Hepatic stellate cell (primary cell): ENCODE data around the gene ASF1B.
"Not testable (repeated sequence)": the region's sequence is repeated elsewhere in the genome, so short reads cannot be mapped to it uniquely, and the experiment has no call there.

Experiments used
- DNase-seq: peaks from one replicate; pipeline ENCODE4 v3.0.0; 2011; ENCODE audit warnings: low spot score

The ASF1B gene

DNA sequence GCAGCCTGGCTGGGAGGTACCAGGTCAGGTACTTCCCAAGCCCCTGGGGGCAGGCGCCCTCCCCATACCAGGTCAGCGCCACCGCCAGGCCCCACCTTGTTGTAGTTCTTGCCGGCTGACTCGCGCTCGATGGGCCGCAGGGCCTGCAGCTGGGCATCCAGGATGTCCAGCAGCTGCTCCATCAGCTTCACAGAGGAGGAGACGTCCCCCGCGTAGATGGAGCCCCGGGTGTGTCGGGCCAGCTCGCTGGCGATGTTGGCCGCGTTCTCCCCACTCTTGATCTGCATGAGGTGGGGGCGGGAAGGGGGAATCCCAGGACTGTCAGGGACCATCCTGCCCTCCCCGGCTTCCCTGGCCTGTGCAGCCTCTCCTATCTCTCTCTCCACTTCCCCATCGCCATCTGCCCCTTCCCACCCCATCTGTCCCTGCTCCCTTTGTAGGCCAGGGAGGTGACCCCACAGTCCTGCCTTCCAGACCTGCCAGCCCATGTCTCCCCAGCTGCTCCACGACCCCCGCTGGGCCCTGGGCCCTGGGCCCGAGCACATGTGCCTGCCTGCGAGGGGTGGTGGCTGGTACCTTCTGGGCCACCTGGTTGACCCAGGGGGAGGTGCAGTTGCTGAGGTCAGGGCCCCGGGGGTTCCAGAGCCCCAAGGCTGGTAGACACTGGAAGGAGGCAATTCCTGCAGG lies 23.8 kb upstream of the ASF1B start:
- no peak for DNase-seq

DNA sequence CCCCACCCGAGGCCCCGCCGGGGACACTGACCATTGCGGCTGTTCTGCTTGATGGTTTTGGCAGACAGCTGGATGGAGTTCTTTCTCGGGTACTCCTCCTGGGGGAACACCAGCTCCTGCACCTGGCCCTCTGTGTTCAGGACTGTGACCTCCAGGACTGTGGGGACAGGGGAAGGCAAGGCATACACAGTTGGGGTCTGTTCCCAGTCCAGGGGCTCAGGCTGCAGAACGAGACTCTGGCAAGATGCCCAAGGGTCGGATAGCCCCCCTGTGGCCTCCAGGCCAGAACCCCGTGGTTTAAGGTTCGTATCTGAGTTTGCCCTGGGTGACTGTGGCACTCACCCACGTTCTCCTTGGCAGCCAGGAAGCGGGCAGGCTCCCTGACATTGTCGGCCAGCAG lies 22.7 kb upstream of the ASF1B start:
- DNase-seq, result no peak

DNA sequence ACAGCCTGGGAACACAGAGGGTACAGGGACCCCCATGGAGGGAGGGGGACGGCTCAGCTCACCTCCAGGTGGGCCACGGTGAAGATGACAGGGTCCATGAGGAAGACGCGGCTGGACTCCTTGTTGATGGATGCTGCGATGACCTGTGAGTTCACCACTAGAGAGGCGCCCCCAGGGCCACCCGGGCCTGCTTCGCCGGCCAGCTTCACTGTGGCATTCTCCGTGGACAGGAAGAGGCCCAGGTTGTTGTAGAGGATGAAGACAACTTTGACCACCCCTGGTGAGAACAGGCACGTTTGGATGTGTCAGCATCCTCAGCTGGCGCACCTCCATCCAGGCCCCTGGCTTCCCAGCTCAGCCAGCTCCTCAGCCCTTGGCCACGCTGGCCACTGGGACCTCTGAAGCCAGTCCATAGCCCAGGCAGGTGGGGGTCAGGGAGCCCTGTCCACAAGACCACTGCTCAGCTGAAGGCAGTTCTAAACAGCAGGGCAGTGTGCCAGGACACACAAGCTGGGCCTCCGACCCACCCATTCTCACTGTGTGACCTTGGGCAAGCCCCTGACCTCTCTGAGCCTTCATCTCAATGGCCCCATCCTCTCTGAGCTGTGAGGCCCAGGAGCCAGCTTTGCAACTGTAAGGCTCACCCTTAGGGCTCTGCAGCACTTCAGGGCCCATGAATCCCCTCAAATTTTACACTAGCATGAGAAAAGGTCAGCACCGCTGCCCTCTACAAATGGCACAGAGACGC lies 22.1 kb upstream of the ASF1B start:
- DNase-seq, result no peak

DNA sequence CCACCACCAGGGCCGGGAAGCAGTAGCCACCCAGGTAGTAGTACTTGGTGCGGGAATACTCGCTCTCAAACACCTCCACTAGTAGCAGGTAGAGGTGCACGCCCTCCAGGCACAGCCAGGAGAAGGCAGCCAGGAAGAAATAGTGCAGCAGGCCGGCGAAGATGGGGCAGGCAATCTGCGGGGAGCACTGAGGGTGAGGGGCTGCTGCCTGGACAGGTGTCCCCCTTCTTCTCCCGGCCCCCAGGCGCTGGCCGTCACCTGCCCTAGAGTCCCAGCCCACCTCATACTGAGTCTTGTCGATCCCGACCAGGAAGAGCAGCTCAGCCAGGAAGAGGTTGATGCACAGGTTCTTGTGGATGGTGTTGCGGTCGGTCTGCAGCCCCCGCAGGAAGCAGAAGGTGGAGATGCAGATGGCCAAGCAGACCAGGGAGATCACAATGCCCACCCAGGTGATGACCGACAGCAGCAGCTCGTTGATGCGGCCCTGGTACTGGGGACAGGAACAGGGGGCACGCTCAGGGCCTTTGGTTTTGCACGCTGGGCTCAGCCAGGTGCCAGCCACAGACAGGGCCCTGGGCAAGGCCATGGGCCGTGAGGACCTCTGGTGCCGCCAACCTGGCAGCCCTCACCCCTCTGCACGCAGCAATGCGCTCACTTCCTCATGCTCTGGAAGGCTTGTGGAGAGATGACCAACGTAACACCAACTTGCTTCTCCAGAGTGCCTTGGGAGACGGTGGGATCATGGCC lies 20.8 kb upstream of the ASF1B start:
- DNase-seq, result no peak

DNA sequence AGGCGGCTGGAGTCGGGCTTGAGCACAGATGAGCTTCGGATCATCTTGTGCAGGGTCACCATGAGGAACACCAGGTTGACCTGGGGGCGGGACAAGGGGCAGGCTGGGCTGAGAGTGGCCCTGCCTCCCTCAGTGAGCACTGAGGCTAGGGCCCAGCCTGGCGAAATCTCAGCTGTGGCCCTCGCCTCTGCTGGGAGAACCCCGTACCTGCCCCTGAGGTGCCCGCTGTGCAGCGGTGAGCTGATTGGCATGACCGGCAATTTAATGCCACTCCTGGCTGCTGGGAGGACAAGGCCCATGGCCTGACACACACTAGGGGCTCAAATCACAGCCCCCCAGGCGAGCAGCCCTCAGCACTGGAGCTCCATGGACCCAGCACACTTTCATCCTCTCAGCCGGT lies 19.7 kb upstream of the ASF1B start:
- no peak for DNase-seq

DNA sequence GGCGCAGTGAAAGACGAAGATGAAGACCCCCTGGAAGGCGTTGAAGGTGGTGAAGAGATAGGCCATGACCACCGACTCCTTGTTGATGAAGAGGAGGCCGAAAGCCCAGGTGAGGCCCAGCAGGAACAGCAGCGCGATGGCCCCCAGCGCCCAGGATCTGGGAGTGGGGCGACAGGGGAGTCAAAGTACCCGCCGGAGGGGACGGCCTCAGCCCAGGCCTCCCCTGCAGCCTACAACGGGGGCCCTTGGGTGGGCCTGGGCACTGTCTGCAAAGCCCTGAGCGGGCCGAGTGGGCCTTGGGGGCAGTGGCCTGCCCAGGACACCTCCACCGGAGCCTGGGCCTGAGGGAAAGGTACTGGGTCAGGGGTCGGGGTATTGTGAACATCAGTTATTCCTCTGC lies 19.0 kb upstream of the ASF1B start:
- no peak for DNase-seq

DNA sequence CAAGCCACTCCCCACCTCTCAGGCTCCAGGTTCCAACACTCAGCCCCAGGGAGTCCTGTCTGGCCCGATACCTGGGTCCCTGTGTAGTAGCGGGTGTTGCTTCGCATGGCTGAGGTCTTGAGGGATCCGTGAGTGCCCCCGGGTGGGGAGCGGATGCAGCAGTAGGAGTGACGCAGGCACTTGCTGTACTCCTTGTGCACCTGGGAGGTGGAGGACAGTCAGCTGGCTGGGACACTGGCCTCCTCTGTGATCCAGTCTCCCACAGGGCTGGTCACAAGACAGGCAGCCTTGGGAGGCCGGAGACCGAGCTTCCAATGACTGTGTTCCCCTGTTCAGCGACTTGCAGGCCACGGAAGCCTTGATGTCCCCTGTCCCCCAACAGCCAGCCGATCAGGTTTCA lies 16.3 kb upstream of the ASF1B start:
- DNase-seq, result no peak

DNA sequence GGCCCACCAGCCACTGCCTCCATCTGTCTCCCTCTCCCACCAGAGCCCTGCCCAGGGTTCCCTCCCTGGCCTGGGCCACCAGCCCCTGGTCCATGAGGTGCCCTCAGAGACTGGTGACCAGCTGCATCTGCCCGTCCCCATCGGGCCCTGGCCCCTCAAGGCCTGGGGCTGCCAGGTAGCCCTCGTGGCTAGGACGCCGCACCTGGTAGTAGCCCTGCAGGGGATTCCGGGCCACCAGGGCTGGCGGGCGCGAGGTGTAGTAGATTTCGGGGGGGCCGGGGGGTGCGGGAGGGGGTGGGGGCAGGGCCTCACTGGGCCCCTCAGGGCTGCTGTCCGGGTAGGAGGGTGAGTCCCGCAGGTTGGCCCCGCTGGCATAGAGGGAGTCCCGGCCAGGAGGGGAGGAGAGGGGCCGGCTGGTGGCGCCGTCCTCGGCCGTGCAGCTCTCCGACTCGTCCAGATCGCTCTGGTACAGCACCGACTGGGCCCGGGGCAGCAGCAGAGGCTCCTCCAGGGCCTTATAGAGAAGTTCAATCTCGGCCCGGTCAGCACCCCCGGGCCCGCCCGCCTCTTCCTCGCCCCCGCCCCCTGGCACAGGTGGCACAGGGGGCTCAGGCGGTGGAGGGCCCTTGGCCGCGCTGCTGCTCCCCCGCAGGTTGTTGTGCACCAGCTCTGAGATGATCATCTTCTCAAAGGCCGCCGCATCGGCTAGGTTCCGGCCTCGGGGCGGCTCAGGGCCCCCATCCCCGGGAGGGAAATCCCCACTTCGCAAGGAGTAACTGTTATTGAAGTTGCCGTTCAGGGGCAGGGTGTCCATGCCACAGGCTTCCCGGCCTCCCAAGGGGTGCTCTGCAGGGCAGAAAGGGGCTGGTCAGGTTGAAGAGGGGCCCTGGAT lies 14.6 kb upstream of the ASF1B start:
- no peak for DNase-seq

DNA sequence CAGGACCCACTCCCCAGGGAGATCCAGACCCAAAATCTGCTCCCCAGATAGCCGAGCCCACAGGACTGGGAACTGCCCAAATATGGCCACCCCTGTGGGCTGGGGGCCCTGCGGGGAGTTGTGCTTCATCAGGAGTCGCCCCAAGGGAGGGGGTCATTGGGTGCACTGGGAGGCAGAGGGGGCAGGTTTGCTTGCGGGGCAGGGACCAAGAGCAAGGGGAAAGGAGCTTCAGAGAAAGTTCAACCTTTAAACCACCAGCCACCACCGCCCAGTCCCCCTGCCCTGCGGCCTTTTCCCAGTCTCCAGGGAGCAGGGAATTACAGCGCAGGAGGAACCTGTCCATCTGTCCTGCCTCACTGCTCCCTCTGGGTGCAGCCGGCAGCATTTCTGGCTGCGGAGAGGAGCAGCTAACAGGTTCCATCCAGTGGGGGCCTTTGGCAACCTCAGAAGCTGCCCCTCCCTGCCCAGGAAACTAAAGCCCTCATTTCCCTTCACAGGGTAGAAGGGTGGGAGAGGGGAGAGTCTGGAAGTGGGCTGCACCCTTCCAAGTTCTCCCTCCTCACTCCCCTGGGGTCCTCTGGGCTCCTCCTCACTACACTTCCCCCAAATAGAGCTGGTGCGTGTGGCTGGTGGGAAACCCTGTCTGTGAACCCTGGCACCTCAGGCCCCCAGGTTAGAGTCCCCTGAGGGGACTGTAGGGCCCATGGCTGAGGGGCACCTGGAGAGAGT lies 13.8 kb upstream of the ASF1B start:
- no peak for DNase-seq

DNA sequence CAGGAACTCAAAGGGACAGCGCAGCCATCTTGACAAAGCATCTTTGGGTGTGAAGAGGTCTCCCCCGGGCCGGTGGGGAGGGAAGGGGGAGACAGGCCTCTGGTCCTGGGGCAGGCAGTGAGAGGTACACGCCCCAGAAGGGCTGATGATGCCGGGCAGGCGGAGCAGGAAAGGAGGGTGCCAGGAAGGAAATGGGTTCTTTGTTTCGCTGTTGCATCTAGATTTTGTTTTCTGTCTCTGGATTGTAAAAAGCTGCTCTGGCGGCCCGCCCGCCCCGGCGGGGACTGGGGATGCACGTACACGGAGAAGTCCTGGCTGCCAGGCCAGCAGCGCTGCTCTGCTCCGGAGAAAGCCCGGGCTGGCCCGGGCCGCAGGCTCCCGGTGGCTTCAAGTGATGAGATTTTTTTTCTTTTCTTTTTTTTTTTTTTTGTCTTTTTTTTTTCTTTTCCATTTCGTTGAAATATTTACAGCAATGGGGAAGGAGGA lies 13.2 kb upstream of the ASF1B start:
- peak; percentile 61 for DNase-seq

DNA sequence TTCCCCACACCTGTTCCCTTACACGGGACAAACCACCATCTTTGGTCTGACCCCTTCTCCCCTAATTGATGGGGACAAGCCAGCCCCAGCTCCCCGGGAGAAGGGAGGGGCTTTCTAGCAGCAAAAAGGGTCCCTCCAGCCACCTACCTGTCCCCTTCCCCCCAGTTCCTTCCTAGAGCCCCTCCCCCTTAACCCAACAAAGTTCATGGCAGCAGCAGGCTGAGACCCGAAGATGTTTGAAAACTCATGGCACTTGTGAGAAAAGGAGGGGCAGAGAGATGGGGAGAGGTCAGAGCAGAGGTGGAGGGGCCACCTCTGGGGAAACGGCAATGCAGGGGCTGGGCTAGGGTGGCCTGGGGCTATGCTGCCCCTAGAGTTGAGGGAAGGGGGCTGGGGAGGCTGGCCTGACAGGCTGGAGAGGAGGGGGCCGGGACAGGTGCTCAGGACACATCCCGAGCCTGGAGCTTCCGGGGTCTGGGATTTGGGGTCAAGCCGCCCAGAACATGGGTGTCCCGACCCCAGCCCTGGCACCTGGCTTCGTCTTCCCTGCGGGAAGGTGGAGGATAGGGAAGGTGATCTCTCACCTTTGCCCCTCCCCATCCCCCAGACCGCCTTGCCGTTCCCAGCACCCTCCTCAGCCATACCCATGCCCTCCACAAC lies 12.5 kb upstream of the ASF1B start:
- no peak for DNase-seq

DNA sequence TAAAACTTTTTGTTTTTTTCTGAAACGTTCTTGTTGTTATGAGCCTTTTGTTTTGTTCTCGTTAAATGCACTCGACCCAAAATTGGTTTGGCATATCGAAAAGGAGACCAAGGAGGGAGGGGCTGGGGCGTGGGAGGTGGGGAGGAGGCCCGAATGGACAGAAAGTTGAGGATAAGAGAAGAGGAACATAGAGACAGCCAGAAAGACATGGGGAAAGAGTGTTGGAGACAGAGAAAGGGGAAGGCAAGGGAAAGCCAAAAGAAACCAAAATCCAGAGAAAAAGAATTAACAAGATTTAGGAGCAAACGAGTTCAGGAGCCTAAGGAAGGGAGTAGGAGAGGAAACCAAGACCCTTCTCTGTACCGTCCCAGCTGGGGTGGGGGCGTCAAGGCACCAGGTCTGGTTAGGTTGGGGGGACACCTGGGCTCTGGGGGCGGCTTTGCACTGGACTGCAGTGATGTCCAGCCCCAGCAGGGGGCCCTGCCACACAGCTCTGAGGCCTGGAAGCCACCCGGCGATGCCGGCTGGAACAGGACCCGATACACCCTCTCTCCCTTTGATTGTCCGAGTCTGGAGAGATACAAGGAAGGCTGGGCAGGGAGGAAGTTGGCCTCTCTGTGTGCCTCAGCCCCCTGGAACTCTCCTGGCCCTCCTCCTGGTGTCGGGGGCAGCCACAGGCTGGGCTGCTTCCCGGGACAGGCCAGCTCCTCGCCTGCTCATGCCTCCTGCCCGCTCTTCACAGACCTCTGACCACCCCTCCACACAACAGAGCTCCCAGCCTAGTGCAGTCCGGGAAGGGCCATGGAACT lies 11.6 kb upstream of the ASF1B start:
- DNase-seq, result peak; percentile 92

DNA sequence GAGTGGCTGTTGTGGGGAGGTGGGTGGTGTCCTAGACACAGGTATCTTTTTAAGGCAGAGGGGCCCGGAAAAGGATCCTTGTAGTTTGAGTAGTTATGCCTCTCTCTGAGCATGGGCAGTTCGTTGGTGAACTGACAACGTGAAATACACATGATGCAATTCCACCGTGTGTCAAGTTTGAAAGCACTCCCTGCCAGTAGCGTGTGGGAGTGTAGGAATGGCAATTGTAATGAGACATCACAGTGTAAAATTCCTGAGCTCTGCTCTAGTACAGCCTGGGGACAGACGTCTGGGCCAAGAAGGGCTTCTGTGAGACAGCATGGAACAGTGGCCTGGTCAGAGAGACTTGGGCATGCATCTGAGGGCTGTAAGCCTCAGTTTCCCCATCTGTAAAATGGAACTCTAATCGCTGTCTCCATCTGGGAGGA lies 10.4 kb upstream of the ASF1B start:
- peak; percentile 78 for DNase-seq

DNA sequence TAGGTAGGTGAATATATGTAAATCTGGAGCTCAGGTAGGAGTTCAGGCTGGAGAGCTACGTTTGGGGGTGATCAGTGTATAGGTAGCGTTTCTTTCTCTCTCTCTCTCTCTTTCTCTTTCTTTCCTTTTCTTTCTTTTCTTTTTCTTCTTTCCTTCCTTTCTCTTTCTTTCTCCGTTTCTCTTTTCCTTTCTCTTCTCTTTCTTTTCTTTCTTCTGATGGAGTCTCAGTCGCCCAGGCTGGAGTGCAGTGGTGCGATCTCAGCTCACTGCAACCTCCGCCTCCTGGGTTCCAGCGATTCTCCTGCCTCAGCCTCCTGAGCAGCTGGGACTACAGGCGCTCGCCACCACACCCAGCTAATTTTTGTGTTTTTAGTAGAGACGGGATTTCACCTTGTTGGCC lies 9.8 kb upstream of the ASF1B start:
- not testable (repeated sequence) for DNase-seq

DNA sequence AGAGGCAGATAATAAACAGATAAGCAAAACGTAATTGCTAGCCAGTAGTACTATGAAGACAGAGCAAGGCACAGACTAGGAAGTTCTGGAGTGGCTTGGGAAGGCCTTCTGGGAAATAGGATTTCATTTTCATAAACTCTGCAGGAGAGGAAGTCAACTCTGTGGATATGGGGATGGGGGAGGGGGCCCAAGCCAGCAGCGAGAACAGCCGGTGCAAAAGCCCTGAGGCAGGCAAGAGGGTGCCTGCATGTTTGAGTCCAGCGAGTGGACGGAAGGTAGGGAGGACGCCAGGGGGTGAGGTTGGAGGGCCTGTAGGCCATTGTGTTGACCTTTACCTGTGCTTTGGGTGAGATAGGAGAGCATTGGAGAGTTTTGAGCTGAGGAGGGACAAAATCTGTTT lies 9.0 kb upstream of the ASF1B start:
- no peak for DNase-seq

DNA sequence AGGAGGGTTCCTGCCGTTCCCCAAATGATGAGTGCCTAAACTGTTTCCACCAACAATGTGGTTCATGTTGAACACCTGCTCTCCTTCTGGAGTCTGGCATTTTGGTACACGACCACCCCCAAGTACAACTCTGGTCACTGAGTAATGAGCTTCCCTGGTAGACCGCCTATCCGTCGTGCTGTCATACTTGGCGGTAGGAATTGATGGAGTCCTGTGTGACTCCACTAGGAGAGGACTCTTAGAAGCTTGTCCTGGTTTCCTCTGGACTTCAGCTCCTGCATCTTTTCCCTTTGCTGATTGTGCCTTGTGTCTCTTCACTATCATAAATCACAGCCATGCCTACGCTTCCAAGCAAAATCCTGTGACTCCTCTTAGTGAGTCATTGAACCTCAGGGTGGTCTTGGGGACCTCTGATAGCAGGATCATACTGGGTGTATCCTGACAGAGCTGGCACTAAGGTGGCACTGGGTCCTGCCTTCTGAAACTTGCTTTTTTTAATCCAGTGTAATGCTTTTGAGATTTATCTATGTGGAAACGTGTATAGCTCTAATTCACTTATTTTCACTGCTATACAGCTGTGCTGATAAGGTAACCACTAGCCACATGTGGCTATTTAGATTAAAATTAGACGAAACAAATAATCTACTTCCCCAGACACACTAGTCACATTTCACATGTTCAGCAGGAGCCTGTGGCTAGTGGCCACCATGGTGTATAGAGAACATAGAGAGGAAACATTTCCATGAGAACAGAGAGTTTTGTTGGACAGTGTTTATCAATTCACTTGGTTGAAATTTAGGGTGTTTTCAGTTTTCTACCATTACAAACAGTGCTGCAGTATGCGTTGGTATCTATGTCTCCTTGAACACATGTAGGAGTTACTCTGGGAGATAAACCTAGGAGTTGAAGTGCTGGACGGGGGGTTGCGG lies 6.1 kb upstream of the ASF1B start:
- DNase-seq, result no peak

DNA sequence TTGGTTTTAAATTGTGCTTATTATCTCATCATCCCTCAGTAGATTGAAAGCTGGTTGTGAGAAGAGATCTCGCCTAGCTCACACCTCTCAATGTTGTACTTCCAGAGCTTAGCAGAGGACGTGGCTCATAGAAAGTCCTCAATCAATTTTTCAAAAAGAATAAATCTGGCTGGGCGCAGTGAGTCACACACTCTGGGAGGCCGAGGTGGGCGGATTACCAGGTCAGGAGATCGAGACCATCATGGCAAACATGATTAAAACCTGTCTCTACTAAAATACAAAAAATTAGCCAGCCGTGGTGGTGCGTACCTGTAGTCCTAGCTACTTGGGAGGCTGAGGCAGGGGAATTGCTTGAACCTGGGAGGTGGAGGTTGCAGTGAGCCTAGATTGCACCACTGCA lies 4.7 kb upstream of the ASF1B start:
- no peak for DNase-seq

DNA sequence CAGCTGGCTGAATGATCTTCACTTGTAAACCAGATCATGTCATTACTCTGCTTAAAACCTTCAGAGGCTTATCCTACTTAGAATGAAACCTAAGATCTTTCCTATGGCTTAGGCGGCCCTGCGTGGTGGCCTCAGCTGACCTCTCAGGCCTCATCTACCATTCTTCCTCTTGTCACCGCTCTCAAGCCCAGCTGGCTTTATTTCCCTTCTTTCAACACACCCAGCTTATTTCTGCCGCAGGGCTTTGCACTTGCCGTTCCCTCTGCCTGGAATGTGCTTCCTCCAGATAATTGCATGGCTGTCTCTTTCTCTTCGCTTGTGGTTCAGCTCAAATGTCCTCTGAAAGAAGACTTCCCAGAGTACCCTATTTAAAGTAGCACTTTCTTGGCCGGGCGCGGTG lies 3.6 kb upstream of the ASF1B start:
- DNase-seq, result no peak
